T follicular helper cell (primary cell): ENCODE data around the gene TP53.

Experiments used
- DNase-seq: peaks from one replicate; pipeline ENCODE4 v3.0.0-alpha.2; 2020; ENCODE audit warnings: low read depth

The TP53 gene

DNA sequence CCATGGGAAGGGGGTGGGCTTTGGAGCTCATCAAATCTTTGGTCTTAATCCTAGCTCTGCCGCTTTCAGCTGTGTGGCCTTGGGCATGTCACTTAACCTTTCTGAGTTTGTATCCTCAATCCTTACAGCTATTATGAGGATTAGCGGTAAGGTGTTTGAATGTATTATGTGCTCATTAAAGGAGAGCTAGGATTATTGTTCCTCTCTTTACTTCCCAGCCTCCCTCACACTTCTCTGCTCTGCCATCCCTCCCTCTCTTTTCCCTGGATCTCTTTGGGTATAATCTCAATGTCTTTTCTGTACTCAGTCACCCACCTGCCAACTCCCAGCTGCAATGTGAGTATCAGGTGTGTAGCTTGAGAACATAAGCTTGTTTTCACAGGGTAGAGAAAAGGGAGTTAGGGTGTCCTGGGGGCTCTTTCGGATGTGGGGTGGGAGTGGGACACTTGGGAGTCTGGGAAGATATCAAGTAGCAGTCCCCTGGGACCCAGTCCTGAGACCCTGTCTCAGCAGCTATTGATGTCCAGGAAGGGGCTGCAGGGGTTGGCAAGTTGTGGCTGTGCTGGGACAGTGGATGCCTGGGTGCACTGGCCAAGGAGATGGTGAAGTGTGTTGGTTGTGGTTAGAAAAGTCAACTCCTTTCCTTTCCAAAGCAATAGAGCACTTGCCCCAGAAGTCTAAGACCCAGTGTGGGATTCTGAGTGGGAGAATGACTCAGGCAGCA, 19.5 kb upstream of the TP53 start:
- no peak for DNase-seq

DNA sequence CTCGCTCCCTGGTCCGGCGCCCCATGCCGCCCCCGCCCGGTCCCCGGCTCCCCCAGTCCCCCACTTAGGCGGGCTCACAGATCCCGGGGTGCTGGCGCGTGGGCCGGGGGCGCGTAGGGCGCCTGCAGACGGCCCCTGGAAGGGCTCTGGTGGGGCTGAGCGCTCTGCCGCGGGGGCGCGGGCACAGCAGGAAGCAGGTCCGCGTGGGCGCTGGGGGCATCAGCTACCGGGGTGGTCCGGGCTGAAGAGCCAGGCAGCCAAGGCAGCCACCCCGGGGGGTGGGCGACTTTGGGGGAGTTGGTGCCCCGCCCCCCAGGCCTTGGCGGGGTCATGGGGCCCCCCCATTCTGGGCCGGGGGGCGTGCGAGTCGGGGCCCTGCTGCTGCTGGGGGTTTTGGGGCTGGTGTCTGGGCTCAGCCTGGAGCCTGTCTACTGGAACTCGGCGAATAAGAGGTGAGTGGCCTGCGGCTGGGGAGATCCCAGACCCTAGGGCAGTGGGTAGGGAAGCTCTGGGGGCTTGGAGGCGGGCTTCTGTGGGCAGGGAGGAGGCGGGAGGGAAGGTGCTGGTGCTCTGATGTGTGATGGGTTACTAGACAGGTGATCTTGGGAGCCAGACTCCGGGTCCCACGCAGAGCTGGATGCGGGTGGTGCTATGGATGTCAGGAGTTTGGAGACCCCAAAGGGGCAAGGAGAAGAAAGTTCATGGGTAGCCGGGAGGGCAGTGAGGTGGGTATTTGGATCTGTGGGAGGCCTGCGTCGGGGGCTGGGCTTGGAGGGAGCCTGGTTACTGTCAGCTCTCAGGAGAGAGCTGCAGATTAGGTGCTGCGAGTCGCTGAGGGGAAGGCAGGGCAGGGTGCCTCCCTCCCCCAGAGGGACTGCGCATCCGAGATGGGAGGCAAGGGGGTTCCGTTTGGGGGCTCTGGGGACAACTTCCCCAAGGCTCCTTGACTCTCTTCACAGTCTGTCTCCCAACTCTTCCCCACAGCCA, 18.3 kb upstream of the TP53 start:
- no peak for DNase-seq

DNA sequence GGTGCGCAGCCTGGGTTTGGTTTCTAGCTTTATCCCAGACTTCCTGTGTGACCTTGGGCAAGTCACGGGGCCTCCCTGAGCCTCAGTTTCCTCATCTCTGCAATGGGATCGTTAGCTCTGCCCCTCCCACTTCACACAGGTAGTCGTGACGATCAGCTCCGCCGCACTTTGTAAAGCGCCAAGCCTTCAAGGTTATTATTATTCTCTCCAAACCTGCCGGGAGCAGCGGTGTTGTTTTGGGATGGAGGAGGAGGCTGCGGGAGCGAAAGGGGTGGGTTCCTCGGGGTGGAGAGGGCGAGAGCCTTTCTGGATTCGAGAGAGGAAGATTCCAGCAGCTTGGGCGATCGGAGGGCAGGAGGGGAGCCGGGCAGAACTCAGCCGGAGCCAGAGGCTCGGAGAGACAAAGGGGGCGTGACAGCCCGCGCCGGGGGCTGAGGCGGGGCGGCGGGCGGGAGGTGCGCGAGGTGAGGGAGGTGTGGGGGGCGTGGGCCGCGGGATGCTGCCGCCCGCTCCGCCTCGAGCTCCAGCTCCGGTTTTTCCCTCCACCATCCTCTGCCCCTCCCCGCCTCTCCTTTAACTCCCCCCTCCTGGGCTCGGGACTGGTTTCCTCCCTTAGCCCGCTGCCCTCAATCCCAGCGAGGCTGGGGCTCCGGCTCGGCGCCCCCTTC, 17.4 kb upstream of the TP53 start, which contains the start of gene EFNB3:
TSS of gene EFNB3 (plus strand) at position 602 of the 668 bp plus-strand sequence. CDS start 397 bp downstream, outside the sequence.
- no peak for DNase-seq

DNA sequence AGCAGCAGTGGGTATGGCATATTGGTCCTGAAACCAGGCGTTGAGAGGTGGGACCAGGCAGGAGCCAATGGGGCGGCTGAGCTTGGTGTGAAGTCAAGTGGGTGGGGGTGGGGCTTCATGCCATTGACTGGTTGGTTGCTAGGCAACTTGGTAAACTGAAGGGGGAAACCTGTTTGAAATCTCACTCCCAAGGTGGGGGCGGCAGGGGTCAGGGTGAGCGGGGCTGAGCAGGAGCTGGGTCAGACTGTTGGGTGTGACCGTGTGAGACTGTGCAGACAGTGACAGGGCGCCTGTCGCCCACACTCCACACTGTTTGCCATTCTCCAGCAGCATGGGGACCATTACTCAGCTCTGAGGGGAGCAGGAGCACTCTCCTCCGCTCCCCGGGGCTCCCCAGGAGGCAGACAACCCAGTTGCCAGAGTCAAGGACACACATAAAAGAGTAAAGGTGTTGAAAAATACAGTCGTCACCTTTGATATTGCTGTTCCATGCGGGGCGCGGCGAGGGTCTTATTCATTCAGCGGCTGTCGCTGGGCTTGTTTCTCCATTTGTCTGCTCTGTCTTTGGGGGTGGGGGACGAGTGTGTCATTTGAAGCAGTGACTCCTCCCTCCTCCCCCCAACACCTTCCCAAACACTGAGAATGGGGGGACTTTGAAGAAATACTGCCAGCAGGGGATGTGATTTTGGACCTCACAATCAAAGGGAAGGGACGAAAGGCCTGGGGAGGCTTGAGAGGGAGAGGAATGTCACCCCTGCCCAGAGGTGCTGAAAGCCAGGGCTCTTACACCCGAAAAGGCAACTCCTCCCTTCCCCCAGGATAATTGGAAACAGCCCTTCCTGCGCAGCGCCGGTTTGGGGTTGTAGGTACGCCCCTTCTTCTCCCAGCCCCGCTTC, 16.5 kb upstream of the TP53 start:
- no peak for DNase-seq

DNA sequence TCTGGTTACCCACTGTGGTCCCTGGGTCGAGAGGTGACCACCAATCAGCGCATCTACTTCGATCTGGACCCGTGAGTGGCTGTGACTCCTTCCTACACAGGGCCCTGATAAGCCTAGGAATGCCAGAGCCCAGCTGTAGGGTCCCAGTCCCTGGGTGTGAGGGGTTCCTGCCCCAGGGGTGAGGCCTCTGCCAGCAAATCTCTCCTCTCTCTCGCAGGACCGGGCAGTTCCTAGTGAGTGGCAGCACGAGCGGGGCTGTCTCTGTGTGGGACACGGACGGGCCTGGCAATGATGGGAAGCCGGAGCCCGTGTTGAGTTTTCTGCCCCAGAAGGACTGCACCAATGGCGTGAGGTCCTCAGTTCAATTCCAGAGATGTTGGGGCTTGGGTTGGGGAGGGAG, 15.5 kb upstream of the TP53 start:
- DNase-seq = no peak

DNA sequence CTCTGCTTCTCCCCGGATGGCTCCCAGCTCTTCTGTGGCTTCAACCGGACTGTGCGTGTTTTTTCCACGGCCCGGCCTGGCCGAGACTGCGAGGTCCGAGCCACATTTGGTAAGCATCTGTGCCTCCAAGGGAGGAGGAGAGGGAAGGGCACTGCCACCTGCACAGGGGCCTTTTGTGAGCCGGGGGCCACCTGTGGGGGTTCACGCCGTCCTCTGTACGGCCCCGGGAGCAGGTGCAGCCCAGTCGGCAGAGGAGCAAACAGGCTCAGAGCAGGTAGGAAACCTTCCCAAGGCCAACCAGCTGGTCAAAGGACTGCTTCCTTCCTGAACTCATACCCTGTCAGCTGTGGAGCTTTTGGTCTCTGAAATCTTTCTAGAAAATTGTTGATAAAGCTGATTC, 14.4 kb upstream of the TP53 start:
- no peak for DNase-seq

DNA sequence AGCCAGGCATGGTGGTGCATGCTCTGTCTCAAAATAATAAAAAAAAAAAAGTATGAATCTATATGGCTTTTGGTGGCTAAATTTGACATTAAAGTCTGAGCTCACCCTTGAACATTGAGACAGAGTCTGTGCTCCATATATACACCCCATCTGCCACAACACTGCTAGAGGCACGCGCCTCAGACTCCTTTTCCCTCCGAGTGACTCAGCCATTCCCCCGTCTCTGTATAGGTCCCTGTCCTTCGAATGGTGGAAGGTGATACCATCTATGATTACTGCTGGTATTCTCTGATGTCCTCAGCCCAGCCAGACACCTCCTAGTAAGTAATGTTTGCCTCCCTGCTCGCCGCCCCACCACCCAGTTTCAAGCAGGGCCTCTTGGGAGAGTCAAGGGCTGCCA, 13.2 kb upstream of the TP53 start:
- DNase-seq = no peak

DNA sequence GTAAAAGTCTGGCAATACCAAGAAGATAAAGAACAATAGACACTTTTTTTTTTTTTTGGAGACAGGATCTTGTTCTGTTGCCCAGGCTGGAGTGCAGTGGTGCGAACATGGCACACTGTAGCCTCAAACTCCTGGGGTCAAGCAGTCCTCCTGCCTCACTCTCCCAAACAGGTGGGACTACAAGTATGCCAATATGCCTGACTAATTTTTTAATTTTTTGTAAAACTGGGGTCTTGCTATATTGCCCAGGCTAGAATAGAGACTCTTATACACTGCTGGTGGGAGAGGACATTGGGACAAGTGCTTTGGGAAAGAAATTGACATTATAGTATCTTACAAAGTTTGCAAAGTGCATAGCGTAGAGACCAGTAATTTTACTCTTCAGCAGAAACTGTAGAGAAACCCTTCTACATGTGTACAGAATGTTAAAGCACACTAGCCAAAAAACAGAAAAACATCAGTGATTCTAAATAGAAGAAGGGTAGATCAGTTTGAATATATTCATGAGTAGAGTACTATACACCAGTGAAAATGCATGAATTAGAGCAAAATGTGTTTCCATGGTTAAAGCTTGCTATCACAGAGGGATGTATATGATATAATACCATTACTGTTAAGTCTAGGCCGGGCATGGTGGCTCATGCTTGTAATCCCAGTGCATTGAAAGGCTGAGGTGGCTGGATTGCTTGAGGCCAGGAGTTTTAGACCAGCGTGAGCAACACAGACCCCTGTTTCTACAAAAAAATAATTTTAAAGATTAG, 10.7 kb upstream of the TP53 start:
- DNase-seq = no peak

DNA sequence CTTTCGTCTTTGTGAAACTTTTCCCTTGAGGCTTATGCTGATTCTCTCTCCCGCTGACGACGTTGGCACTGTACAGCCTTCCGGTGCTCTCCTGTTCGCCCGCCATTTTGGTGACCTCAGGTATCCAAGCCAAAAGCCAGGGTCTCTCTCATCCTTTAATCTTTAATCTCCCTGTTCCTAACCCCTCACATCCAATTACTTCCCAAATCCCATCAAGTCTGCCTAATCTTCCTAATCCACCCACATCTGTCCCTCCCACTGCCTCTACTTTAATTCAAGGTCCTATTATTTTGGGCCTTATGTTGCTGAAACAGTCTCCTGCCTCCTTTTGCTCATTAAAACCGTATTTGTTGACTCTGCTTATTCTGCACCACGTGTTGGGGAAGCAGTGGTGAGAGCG, 8.3 kb upstream of the TP53 start:
- DNase-seq = no peak

DNA sequence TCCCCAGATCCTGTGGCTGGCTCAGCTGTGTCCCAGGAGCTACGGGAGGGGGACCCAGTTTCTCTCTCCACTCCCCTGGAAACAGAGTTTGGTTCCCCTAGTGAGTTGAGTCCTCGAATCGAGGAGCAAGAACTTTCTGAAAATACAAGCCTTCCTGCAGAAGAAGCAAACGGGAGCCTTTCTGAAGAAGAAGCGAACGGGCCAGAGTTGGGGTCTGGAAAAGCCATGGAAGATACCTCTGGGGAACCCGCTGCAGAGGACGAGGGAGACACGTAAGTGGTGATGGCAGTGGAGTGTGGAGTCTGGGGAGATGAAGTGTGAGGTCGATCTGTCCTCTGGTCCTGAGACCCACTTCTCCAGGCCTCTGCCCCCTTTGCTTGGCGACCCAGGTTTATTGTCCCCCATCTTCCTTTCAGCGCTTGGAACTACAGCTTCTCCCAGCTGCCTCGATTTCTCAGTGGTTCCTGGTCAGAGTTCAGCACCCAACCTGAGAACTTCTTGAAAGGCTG, 1.6 kb upstream of the TP53 start:
- DNase-seq = no peak

DNA sequence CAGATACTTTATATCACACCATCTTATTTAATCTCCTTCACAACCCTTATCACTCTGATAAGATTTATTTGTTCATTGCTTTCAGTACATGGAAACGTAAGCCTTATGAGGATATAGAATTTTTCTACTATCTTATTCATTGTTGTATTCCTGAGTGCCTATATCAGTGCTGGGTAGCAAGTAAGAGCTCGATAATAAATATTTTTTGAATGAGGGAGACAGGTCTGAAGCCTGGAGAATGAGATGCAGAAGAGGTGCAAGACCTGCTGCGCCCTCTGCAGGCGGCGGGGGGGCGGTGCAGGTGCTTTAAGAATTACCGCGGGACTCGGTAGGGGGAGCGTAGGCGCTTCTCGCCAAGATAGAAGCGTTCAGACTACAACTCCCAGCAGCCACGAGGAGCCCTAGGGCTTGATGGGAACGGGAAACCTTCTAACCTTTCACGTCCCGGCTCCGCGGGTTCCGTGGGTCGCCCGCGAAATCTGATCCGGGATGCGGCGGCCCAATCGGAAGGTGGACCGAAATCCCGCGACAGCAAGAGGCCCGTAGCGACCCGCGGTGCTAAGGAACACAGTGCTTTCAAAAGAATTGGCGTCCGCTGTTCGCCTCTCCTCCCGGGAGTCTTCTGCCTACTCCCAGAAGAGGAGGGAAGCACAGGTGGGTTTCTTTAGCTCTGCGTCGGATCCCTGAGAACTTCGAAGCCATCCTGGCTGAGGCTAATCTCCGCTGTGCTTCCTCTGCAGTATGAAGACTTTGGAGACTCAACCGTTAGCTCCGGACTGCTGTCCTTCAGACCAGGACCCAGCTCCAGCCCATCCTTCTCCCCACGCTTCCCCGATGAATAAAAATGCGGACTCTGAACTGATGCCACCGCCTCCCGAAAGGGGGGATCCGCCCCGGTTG, 868 bp upstream of the TP53 start, which contains the start of gene WRAP53:
TSS of gene WRAP53 (plus strand) at position 570 of the 900 bp plus-strand sequence. CDS start at position 742, 172 bp downstream.
- DNase-seq = peak; percentile 92

DNA sequence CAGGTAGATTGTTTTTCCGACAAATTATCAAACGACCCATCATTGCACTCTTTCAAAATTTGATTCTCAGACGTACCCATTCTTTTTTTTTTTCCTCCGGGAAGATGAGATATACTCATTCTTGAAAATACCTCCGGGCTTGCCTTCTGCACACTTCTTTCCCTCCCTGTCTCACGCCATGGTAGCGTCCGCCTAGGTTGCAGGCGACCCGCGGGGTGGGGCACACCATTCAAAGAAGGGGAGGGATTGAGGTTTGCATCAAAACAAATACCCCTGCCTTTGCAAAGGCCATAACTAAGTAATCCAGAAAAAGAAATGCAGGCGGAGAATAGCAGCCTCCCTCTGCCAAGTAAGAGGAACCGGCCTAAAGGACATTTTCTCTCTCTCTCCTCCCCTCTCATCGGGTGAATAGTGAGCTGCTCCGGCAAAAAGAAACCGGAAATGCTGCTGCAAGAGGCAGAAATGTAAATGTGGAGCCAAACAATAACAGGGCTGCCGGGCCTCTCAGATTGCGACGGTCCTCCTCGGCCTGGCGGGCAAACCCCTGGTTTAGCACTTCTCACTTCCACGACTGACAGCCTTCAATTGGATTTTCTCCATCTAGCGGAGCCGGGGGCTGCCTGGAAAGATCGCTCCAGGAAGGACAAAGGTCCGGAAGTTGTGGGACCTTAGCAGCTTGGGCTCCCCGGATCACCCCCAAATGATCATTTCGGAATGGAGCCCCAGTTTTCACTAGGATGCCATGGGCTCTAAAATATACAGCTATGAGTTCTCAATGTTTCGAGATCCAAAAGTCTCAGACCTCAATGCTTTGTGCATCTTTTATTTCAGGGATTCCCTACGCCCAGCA, 843 bp downstream of the TP53 start:
- DNase-seq = peak; percentile 69

DNA sequence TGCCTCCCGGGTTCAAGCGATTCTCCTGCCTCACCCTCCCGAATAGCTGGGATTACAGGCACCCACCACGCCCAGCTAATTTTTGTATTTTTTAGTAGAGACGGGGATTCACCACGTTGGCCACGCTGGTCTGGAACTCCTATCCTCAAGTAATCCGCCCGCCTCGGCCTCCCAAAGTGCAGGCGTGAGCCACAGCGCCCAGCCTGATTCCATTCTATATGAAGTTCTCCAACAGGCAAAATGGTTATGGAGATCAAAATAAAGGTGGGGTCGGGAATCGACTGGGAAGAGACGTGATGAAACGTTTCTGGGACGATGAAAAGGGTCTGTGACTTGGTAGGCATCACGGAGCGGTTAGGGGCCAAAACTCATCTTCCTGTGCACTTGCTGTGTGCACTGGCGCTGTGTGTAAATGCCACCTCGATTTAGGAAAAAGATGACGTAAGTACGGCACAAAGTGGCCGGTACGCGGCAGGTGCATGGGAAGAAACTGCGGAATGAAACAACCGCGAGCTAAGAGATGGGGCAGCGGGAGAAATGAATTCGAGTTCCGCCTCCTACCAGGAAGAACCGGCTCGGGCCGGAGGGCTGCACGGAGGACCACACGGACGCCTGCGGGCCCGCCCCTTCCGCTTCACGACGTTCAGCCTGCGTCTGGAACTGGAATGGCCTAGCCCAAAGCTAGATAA, 1.6 kb downstream of the TP53 start:
- DNase-seq = peak; percentile 87

DNA sequence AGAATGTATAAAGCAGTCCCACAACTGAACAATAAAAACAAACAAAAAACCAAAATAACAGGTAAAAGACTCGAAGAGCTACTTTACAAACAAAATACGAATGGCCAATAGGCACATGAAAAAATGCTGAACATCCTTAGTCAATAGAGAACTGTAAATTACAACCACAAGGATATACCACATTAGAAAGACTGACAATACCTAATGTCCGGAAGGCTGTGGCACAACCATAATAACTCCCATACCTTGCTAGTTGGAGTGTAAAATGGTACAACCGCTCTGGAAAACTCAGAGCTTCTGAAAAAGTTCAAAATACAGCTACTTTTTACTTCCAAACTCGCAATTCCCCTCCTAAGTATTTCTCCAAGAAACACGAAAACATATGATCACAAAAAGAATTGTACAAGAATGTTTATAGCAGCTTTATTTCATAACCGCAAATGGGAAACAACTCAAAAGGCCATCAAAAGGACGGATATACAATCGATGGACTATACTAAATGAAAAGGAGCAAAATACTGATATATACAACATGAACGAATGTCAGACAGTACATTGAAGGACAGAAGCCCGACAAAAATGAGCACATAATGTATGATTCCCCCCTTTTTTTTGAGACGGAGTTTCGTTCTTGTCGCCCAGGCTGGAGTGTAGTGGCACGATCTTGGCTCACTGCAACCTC, 2.3 kb downstream of the TP53 start:
- DNase-seq = no peak

DNA sequence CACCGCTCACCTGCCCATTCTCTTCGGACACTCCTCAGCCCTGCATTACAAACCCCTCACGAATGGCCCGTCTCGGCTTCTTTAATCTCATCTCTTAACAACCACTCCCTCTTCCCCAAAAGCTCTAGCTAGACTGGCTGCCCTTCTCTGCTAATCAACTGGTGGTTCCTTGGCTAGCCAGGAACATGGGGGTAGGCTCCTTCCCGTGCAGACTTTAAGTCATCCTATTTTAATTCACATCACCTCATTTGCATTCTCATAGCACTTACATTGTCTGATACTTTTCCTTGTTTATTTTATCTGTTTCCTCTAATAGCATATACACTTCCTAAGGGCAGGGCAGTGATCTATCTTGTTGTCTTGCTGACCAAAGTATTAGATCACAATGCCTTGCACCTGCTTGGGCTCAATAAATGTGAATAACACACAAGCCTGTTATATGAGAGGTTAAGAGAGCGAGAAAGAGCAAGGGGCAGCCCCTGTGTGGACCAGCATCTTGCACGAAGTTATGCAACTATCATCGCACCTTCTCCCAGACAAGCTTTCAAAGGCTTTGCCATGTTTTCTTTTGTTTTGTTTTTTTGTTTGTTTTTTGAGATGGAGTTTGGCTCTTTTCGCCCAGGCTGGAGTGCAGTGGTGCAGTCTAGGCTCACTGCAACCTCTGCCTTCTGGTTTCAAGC, 9.8 kb downstream of the TP53 start:
- DNase-seq = no peak

DNA sequence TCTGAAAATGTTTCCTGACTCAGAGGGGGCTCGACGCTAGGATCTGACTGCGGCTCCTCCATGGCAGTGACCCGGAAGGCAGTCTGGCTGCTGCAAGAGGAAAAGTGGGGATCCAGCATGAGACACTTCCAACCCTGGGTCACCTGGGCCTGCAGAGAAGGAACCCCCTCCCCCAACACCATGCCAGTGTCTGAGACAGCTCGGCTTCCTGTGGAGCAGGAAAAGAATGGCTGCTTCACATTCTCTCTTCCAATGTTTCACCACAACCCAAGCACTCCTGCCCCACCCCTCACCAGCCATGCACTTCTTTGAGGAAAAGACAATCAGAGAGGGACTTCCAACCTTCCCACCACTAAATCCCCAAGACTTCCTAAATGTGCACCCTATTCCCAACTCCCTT, 10.8 kb downstream of the TP53 start:
- DNase-seq = no peak
